SK-N-SH (cell line): ENCODE data around the gene RPS6KC1. TPM values are rescaled to one million over a fixed set of nuclear protein-coding genes. Genes with fewer than 3 reads are reported as not detected.
"Not testable (repeated sequence)": the region's sequence is repeated elsewhere in the genome, so short reads cannot be mapped to it uniquely, and the experiment has no call there.

ENCODE experiments used
- CTCF ChIA-PET: fragments of 300-600, 350-600 bp; formaldehyde crosslinking; extraction: SDS; loops from one replicate; lab custom pipeline; 2021; lab: Yijun Ruan, JAX
- POLR2A ChIA-PET: fragments of 350-600 bp; sonication (Branson Sonifier 250); formaldehyde crosslinking; extraction: SDS; loops from one replicate; lab custom pipeline; 2020; ENCODE audit warnings: antibody characterized with exemption, inconsistent platforms; lab: Yijun Ruan, JAX
- DNase-seq: peaks from one replicate; pipeline ENCODE4 v3.0.0; 2012
- H2AFZ ChIP-seq: fragments of 200-600 bp; sonication (generic); 2 replicates; pipeline ENCODE4 v1.8.1; 2016; ENCODE audit warnings: antibody characterized with exemption, mild to moderate bottlenecking, low read depth
- H3F3A ChIP-seq: fragments of 200-600 bp; sonication (generic); replicated peaks from 2 replicates; pipeline ENCODE3; 2016; ENCODE audit warnings: antibody characterized with exemption, mild to moderate bottlenecking; ENCODE audit not compliant: insufficient read depth
- H3K27ac ChIP-seq, 2 experiments: fragments of 200-500 bp in 1 of 2; fragments of 200-600 bp in 1 of 2; sonication (Bioruptor generic) in 1 of 2; sonication (generic), shearing (Covaris generic) in 1 of 2; 2 replicates each; pipeline versions ENCODE4 v1.5.1 to v1.6.1; 2014 to 2016; ENCODE audit warnings: low read depth in 2 of 2, inconsistent platforms in 1 of 2, low read length in 1 of 2, mild to moderate bottlenecking in 1 of 2, mixed read lengths in 1 of 2
- H3K27me3 ChIP-seq: fragments of 200-600 bp; sonication (generic), shearing (Covaris generic); 2 replicates; pipeline ENCODE4 v1.6.1; 2016; ENCODE audit warnings: mixed run types; ENCODE audit not compliant: insufficient read depth
- H3K36me3 ChIP-seq, 2 experiments: fragments of 200-500 bp in 1 of 2; fragments of 200-600 bp in 1 of 2; sonication (Bioruptor generic) in 1 of 2; sonication (generic) in 1 of 2; replicated peaks in 1 of 2; 2 replicates each; pipeline versions ENCODE3 to v1.5.1; 2014 to 2016; ENCODE audit warnings: low read length in 1 of 2, mild to moderate bottlenecking in 1 of 2; ENCODE audit not compliant: insufficient read depth in 2 of 2, control insufficient read depth in 1 of 2
- H3K4me1 ChIP-seq, 2 experiments: fragments of 200-500 bp in 1 of 2; fragments of 200-600 bp in 1 of 2; sonication (Bioruptor generic) in 1 of 2; sonication (generic), shearing (Covaris generic) in 1 of 2; 2 replicates each; pipeline versions ENCODE4 v1.5.1 to v1.6.1; 2014 to 2016; ENCODE audit warnings: low read depth in 1 of 2, low read length in 1 of 2, mixed run types in 1 of 2; ENCODE audit not compliant: insufficient read depth in 2 of 2, control insufficient read depth in 1 of 2
- H3K4me2 ChIP-seq: fragments of 200-600 bp; sonication (generic), shearing (Covaris generic); 2 replicates; pipeline ENCODE4 v1.6.1; 2017; ENCODE audit warnings: mixed run types
- H3K4me3 ChIP-seq, 2 experiments: fragments of 200-500 bp in 1 of 2; fragments of 200-600 bp in 1 of 2; sonication (Bioruptor generic) in 1 of 2; sonication (generic), shearing (Covaris generic) in 1 of 2; 2 replicates each; pipeline versions ENCODE4 v1.5.1 to v1.8.1; 2014 to 2016; ENCODE audit warnings: low read depth in 2 of 2, inconsistent platforms in 1 of 2, low read length in 1 of 2, mild to moderate bottlenecking in 1 of 2, mixed read lengths in 1 of 2, moderate library complexity in 1 of 2
- H3K79me2 ChIP-seq: fragments of 200-600 bp; sonication (generic); 2 replicates; pipeline ENCODE4 v1.8.1; 2017; ENCODE audit warnings: mild to moderate bottlenecking; ENCODE audit not compliant: insufficient read depth
- H3K9ac ChIP-seq: fragments of 200-600 bp; sonication (generic); 2 replicates; pipeline ENCODE4 v1.6.1; 2017; ENCODE audit warnings: mixed run types
- H3K9me2 ChIP-seq: fragments of 200-600 bp; sonication (generic); 2 replicates; pipeline ENCODE4 v1.6.1; 2017; ENCODE audit warnings: mixed run types
- H3K9me3 ChIP-seq: fragments of 200-600 bp; sonication (generic); 2 replicates; pipeline ENCODE4 v1.6.1; 2017; ENCODE audit warnings: mixed run types, mild to moderate bottlenecking, moderate library complexity
- H4K20me1 ChIP-seq: fragments of 200-600 bp; sonication (generic); 2 replicates; pipeline ENCODE4 v1.6.1; 2017; ENCODE audit warnings: mild to moderate bottlenecking, mixed run types; ENCODE audit not compliant: insufficient read depth
- EP300 ChIP-seq, 2 experiments: IDR thresholded peaks; 2 replicates each; pipeline versions ENCODE4 v1.4.0 to v1.6.1; 2012; ENCODE audit warnings: borderline replicate concordance in 1 of 2, low read depth in 1 of 2, low read length in 1 of 2
- GABPA ChIP-seq: IDR thresholded peaks from 2 replicates; pipeline ENCODE4 v1.4.0; 2012; ENCODE audit warnings: low read depth, mild to moderate bottlenecking
- GATA2 ChIP-seq: sonication (generic); formaldehyde crosslinking; IDR thresholded peaks from 2 replicates; pipeline ENCODE4 v1.5.0; 2020; ENCODE audit warnings: mild to moderate bottlenecking, missing genetic modification reagents
- JUND ChIP-seq: IDR thresholded peaks from 2 replicates; pipeline ENCODE4 v1.4.0; 2012
- MXI1 ChIP-seq: IDR thresholded peaks from 2 replicates; pipeline ENCODE4 v1.6.1; 2012; ENCODE audit warnings: mild to moderate bottlenecking, low read depth, low read length, improper control_type of control experiment
- NFIC ChIP-seq: IDR thresholded peaks from 2 replicates; pipeline ENCODE4 v1.4.0; 2012; ENCODE audit warnings: borderline replicate concordance
- RFX5 ChIP-seq: IDR thresholded peaks from 2 replicates; pipeline ENCODE4 v1.6.1; 2012; ENCODE audit warnings: mild to moderate bottlenecking, improper control_type of control experiment, low read length
- YY1 ChIP-seq: IDR thresholded peaks from 2 replicates; pipeline ENCODE4 v1.4.0; 2012; ENCODE audit warnings: low read depth, mild to moderate bottlenecking
- WGBS: methylation state at CpG from one replicate; pipeline ENCODE4 v1.1.6; 2017; ENCODE audit warnings: low lambda C conversion rate; 5-methylcytosine and 5-hydroxymethylcytosine counted together
- polyA plus RNA-seq, 3 experiments: library from polyadenylated mRNA; depleted of rRNA; stranded (reverse); fragments of >200 nt; gene quantifications; 2 replicates each; pipeline ENCODE4 v1.2.3, GENCODE V29; 2012
- TF ChIP-seq, protein P1 (sequence below): fragments of 150-350 bp; IDR thresholded peaks from 2 replicates; pipeline ENCODE4 v1.6.1; 2017; ENCODE audit warnings: antibody characterized with exemption, low read length, low read depth, borderline replicate concordance
- TF ChIP-seq, protein P2 (sequence below): IDR thresholded peaks from 2 replicates; pipeline ENCODE4; 2012
- TF ChIP-seq, protein P3 (sequence below): IDR thresholded peaks from 2 replicates; pipeline ENCODE4 v1.4.0; 2012; ENCODE audit warnings: low read depth, borderline replicate concordance

The RPS6KC1 gene
- polyA plus RNA-seq, 1 of the 3 experiments (the other 2 are of a cell fraction) = 7.8 TPM

DNA sequence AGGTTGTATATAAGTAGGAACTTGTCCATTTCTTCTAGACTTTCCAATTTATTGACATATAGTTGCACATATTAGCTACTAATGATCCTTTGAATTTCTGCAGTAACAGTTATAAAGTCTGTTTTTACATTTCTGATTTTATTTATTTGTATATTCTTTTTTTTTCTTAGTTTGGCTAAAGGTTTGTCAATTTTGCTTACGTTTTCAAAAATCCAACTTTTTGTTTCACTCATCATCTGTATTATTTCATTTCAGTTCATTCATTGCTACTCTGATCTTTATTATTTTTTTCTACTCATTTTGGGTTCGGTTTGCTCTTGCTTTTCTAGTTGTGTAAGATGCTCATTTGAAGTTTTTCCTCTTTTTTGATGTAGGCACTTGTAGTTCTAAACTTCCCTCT, 97.9 kb downstream of the RPS6KC1 start (continued):
- TF ChIP-seq, protein P1, sequence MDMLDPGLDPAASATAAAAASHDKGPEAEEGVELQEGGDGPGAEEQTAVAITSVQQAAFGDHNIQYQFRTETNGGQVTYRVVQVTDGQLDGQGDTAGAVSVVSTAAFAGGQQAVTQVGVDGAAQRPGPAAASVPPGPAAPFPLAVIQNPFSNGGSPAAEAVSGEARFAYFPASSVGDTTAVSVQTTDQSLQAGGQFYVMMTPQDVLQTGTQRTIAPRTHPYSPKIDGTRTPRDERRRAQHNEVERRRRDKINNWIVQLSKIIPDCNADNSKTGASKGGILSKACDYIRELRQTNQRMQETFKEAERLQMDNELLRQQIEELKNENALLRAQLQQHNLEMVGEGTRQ = no peak
- TF ChIP-seq, protein P2, sequence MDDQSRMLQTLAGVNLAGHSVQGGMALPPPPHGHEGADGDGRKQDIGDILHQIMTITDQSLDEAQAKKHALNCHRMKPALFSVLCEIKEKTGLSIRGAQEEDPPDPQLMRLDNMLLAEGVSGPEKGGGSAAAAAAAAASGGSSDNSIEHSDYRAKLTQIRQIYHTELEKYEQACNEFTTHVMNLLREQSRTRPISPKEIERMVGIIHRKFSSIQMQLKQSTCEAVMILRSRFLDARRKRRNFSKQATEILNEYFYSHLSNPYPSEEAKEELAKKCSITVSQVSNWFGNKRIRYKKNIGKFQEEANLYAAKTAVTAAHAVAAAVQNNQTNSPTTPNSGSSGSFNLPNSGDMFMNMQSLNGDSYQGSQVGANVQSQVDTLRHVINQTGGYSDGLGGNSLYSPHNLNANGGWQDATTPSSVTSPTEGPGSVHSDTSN = no peak

DNA sequence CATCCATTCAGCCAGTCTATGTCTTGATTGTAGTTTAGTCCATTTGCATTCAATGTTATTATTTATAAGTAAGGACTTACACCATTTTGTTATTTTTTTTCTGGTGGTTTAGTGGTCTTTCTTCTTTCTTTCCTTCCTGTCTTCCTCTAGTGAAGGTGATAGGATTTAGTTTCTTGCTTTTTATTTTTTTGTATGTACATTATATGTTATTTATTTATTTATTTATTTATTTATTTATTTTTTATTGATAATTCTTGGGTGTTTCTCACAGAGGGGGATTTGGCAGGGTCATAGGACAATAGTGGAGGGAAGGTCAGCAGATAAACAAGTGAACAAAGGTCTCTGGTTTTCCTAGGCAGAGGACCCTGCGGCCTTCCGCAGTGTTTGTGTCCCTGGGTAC, 99.0 kb downstream of the RPS6KC1 start:
- H3K27ac ChIP-seq, H3K9me2 ChIP-seq, H3K9ac ChIP-seq, H3K4me1 ChIP-seq, POLR2A ChIA-PET, H4K20me1 ChIP-seq, H3K4me2 ChIP-seq, DNase-seq, H3F3A ChIP-seq, H3K9me3 ChIP-seq, H2AFZ ChIP-seq, H3K4me3 ChIP-seq, CTCF ChIA-PET, H3K27me3 ChIP-seq: not testable (repeated sequence)
- Histone ChIP-seq H3K79me2 (peaks cover 37% of the 10 kb centered on the region), H3K36me3 (peaks cover 5 to 25% of the 10 kb centered on the region in 2 experiments)
- no CpG with 5 or more reads among the region's 2 CpGs for WGBS

DNA sequence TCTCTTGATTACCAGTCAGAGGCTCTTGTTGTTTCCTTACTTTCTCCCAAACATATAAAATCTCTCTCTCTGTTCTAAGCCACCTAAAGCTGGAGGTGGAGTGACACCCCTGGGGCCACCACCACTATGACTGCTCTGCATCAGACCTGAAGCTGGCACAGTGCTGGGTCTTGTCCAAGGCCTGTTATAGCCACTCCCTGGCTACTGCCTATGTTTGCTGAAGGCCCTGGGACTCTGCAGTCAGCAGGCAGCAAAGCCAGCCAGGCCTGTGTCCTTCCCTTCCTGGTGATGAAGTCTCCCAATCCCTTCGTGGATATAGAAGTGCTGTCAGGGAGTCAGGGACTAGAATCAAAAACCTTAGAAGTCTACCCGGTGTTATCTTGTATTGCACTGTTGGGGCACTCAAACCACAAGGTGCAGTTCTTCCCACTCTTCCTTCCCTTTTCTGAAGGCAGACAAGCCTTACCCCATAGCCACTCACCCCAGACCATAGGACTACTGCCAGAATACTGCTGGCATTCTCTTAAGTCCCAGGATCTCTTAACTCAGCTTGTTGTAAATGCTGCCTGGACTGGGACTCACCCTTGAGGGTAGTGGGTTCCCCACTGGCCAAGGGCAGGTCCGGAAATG, 103.1 kb downstream of the RPS6KC1 start:
- Histone ChIP-seq H2AFZ (no peak overlapping the region), H3K9me3 (no peaks in the 10 kb centered on the region)
- POLR2A ChIA-PET = no interaction called here

More for the DNA sequence above, 103.1 kb downstream of the RPS6KC1 start:
- Histone ChIP-seq H3K79me2 (peaks cover 16% of the 10 kb centered on the region), H3K36me3 (peaks cover 8 to 22% of the 10 kb centered on the region in 2 experiments), H3K27me3 (no peaks in the 10 kb centered on the region), H3K4me1 (no peaks in the 10 kb centered on the region), H4K20me1 (no peaks in the 10 kb centered on the region), H3K4me3 (no peak overlapping the region), H3K9ac (no peak overlapping the region), H3F3A (peaks cover 6% of the 10 kb centered on the region), H3K9me2 (no peaks in the 10 kb centered on the region), H3K27ac (no peak overlapping the region), H3K4me2 (no peak overlapping the region)
- CTCF ChIA-PET = interaction anchor here (0.7 to 1.1 kb wide), 2 partner anchors 10 to 25 kb away, joined by 3 read pairs; no protein-coding TSS in a partner anchor
- 82% methylated on average over 2 of the region's 3 CpGs for WGBS
- DNase-seq = no peak
- TF ChIP-seq JUND (no peak), GABPA (no peak), EP300 (IDR thresholded peaks at IDR 0.05; ENCODE audit: borderline replicate concordance in 1 of 2, low read depth in 1 of 2, low read length in 1 of 2) (no peak), NFIC (no peak), YY1 (no peak), RFX5 (no peak), MXI1 (no peak), GATA2 (CRISPR knock-in tag) (no peak)
- TF ChIP-seq, protein P1 = no peak
- TF ChIP-seq, protein P3, sequence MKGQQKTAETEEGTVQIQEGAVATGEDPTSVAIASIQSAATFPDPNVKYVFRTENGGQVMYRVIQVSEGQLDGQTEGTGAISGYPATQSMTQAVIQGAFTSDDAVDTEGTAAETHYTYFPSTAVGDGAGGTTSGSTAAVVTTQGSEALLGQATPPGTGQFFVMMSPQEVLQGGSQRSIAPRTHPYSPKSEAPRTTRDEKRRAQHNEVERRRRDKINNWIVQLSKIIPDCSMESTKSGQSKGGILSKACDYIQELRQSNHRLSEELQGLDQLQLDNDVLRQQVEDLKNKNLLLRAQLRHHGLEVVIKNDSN = no peak
